GM12892 (cell line): ENCODE results near the gene C10orf90.

Source experiments
- POLR2A ChIP-seq: IDR thresholded peaks from 2 replicates; pipeline ENCODE4 v1.6.1; 2011; ENCODE audit warnings: low read depth, low read length, control low read depth
- POLR2AphosphoS5 ChIP-seq: IDR thresholded peaks from 2 replicates; pipeline ENCODE4 v1.6.1; 2011; ENCODE audit warnings: low read depth, low read length, control low read depth

DNA sequence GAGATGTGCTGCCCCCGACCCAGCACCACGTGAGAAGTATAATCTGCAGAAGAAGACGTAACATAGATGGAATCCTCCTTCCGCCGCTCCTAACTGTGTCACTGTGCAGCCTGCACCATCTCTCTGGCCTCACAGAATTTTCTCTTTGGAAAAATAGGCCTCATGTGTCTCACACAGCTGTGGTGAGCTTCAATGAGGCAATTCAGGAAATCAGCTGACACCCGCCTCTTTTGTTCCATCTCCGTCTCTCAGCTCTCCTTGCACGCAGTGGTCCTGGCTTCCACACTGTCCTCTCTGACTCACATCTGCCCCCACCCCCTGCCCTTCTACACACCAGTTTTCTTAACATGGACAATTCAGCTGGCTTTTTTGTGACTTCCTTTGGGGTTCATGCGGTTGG, 7.2 kb downstream of the C10orf90 start:
- TF ChIP-seq POLR2A, result no peak
- TF ChIP-seq POLR2AphosphoS5, result no peak
